SK-N-SH (cell line): ENCODE results near the gene FOXP1.

Experiments
- EP300 ChIP-seq, 2 experiments: IDR thresholded peaks; 2 replicates each; pipeline versions ENCODE4 v1.4.0 to v1.6.1; 2012; ENCODE audit warnings: borderline replicate concordance in 1 of 2, low read depth in 1 of 2, low read length in 1 of 2
- EZH2phosphoT487 ChIP-seq: fragments of 200-600 bp; sonication (generic); IDR thresholded peaks from 2 replicates; pipeline ENCODE4 v1.6.1; 2017; ENCODE audit warnings: low read depth, mixed run types, mild to moderate bottlenecking, antibody characterized with exemption, moderate library complexity, borderline replicate concordance
- FOXM1 ChIP-seq: IDR thresholded peaks from 2 replicates; pipeline ENCODE4 v1.4.0; 2012; ENCODE audit warnings: low read depth, mild to moderate bottlenecking
- GATA2 ChIP-seq: sonication (generic); formaldehyde crosslinking; IDR thresholded peaks from 2 replicates; pipeline ENCODE4 v1.5.0; 2020; ENCODE audit warnings: mild to moderate bottlenecking, missing genetic modification reagents
- JUND ChIP-seq: IDR thresholded peaks from 2 replicates; pipeline ENCODE4 v1.4.0; 2012
- POLR2AphosphoS5 ChIP-seq: IDR thresholded peaks from 2 replicates; pipeline ENCODE4 v1.6.1; 2012; ENCODE audit warnings: low read depth, low read length
- RAD21 ChIP-seq: IDR thresholded peaks from 2 replicates; pipeline ENCODE4 v1.6.1; 2012; ENCODE audit warnings: mild to moderate bottlenecking, low read length
- TAF1 ChIP-seq: IDR thresholded peaks from 2 replicates; pipeline ENCODE4 v1.6.1; 2012; ENCODE audit warnings: low read depth, mild to moderate bottlenecking, low read length, moderate library complexity, borderline replicate concordance
- TF ChIP-seq, protein P1 (sequence below): fragments of 200-600 bp; sonication (generic); IDR thresholded peaks from 2 replicates; pipeline ENCODE4 v1.6.1; 2017; ENCODE audit warnings: antibody characterized with exemption, mild to moderate bottlenecking, moderate library complexity
- TF ChIP-seq, protein P2 (sequence below): IDR thresholded peaks from 2 replicates; pipeline ENCODE4 v1.4.0; 2012; ENCODE audit warnings: low read depth
- TF ChIP-seq, protein P3 (sequence below): IDR thresholded peaks from 2 replicates; pipeline ENCODE4 v1.4.0; 2012; ENCODE audit warnings: low read depth, borderline replicate concordance
- TF ChIP-seq, protein P4 (sequence below): IDR thresholded peaks from 2 replicates; pipeline ENCODE4 v1.6.1; 2012; ENCODE audit warnings: mild to moderate bottlenecking, low read depth, low read length, moderate library complexity

DNA sequence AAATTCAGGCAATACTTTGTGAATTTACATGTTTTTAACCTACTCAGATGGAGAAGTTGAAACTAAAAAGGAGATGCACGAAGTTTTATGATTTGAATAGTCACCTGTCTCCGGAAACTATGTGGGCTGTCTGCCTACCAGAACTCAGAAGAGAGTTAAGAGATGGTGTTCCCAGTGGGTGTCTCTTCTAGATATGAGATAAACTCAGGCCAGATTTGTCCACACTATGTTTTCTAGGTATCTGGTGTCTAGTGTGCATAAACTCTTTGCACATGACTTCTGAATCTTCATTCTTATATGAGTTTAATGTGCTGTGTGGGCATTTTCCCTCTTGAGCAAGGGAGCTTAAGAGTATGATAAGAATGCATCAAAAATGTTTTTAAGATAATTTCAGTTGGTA lies 222.8 kb downstream of the FOXP1 start:
- TF ChIP-seq POLR2AphosphoS5 = no peak
- TF ChIP-seq EZH2phosphoT487 = no peak
- TF ChIP-seq, protein P1, sequence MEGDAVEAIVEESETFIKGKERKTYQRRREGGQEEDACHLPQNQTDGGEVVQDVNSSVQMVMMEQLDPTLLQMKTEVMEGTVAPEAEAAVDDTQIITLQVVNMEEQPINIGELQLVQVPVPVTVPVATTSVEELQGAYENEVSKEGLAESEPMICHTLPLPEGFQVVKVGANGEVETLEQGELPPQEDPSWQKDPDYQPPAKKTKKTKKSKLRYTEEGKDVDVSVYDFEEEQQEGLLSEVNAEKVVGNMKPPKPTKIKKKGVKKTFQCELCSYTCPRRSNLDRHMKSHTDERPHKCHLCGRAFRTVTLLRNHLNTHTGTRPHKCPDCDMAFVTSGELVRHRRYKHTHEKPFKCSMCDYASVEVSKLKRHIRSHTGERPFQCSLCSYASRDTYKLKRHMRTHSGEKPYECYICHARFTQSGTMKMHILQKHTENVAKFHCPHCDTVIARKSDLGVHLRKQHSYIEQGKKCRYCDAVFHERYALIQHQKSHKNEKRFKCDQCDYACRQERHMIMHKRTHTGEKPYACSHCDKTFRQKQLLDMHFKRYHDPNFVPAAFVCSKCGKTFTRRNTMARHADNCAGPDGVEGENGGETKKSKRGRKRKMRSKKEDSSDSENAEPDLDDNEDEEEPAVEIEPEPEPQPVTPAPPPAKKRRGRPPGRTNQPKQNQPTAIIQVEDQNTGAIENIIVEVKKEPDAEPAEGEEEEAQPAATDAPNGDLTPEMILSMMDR = no peak
- no peak for TF ChIP-seq JUND
- TF ChIP-seq, protein P2, sequence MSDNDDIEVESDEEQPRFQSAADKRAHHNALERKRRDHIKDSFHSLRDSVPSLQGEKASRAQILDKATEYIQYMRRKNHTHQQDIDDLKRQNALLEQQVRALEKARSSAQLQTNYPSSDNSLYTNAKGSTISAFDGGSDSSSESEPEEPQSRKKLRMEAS = no peak
- TF ChIP-seq FOXM1 = no peak
- TF ChIP-seq RAD21 = no peak
- no peak for TF ChIP-seq EP300 (IDR thresholded peaks at IDR 0.05; ENCODE audit: borderline replicate concordance in 1 of 2, low read depth in 1 of 2, low read length in 1 of 2)
- TF ChIP-seq, protein P3, sequence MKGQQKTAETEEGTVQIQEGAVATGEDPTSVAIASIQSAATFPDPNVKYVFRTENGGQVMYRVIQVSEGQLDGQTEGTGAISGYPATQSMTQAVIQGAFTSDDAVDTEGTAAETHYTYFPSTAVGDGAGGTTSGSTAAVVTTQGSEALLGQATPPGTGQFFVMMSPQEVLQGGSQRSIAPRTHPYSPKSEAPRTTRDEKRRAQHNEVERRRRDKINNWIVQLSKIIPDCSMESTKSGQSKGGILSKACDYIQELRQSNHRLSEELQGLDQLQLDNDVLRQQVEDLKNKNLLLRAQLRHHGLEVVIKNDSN = no peak
- TF ChIP-seq GATA2 (CRISPR knock-in tag) = no peak
- TF ChIP-seq, protein P4, sequence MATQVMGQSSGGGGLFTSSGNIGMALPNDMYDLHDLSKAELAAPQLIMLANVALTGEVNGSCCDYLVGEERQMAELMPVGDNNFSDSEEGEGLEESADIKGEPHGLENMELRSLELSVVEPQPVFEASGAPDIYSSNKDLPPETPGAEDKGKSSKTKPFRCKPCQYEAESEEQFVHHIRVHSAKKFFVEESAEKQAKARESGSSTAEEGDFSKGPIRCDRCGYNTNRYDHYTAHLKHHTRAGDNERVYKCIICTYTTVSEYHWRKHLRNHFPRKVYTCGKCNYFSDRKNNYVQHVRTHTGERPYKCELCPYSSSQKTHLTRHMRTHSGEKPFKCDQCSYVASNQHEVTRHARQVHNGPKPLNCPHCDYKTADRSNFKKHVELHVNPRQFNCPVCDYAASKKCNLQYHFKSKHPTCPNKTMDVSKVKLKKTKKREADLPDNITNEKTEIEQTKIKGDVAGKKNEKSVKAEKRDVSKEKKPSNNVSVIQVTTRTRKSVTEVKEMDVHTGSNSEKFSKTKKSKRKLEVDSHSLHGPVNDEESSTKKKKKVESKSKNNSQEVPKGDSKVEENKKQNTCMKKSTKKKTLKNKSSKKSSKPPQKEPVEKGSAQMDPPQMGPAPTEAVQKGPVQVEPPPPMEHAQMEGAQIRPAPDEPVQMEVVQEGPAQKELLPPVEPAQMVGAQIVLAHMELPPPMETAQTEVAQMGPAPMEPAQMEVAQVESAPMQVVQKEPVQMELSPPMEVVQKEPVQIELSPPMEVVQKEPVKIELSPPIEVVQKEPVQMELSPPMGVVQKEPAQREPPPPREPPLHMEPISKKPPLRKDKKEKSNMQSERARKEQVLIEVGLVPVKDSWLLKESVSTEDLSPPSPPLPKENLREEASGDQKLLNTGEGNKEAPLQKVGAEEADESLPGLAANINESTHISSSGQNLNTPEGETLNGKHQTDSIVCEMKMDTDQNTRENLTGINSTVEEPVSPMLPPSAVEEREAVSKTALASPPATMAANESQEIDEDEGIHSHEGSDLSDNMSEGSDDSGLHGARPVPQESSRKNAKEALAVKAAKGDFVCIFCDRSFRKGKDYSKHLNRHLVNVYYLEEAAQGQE = no peak
- no peak for TF ChIP-seq TAF1
